ENCODE data around the gene TPTE2. TPM values are rescaled to one million over a fixed set of nuclear protein-coding genes. Genes with fewer than 3 reads are reported as not detected.
"Not testable (repeated sequence)": the region's sequence is repeated elsewhere in the genome, so short reads cannot be mapped to it uniquely, and the experiment has no call there.

The TPTE2 gene
- total RNA-seq (under 1 TPM in 1 of 2 donors, not detected in 1; 0.22 TPM), total RNA-seq (0 to 0.23 reads per million in 2 donors)

DNA sequence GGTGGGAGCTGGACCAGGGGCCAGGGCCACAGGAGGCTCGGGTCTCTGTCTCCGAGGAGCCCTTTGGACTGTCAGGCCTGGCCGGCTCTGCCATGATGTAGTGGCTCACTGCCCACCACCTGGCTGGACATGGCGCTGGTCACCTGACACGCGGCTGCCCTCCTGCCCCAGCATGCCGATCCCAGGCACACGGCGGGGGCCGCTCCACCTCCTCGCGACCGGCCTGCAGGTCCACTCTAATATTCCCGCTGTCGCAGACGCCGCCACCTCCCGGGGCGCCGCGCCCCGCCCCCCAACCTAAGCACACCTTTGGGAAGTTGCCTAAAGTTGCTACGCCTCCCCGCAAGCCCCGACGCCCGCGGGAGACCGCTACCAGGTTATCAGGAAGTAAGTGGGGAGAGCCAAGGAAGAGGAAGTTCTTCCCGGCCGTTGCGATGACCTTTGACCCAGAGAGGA is at the start of gene TPTE2:
Gene TPTE2 (minus strand): TSS at position 406 of the 456 bp plus-strand sequence. CDS start 58,298 bp downstream, outside the sequence.
- not testable (repeated sequence) for H3K27ac Mint-ChIP-seq; ATAC-seq; H3K27me3 Mint-ChIP-seq; H3K4me1 Mint-ChIP-seq; DNase-seq; H3K36me3 Mint-ChIP-seq (ENCODE audit: low read depth); H3K4me3 Mint-ChIP-seq; H3K9me3 ChIP-seq (ENCODE audit: control insufficient read depth, low read length, poor library complexity, severe bottlenecking)

DNA sequence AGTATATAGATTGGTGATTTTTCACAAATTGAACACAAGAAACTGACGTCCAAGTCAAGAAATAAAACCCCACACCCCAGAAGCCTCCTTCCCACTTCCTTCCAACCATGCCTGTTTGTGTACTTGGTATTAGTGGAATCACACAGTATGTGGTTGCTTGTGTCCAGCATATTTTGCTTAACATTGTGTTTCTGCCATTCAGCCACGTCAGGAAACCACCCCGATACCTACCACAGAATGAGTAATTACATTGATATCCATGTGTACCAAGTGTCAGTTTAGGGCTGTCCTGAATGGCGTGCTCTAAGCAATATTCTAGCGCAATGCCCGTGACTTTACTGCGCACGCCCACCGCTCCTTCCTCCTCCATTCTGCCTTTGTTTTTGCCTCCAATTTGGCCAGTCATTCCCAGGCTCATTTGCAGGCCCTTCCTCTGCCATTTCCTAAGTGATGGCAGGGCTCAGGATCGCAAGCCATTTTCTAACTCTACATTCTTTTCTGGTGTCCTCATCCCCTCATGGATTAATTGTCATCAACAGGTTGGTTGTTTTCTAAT is 46.3 kb upstream of the TPTE2 start:
- DNase-seq (no peak), ATAC-seq (no peak)

DNA sequence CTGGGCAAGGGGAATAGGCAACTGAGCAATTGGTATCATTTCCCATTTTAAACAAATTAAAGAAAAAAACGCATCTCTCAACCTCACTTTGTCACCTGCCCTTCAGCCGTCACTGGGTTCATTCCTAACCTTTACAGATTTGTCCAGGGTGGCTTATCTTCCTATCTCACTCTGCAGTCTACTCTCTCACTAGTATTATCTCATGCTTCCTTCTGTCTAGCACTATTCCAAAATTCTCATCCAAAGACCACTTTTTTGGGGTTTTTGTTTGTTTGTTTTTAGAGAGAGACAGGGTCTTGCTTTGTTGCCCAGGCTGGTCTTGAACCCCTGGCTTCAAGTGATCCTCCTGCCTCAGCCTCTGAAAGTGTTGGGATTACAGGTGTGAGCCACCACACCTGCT is 45.4 kb upstream of the TPTE2 start:
- no peaks in the 10 kb centered on the region for H3K4me1 Mint-ChIP-seq

More for the DNA sequence above, 46.3 kb upstream of the TPTE2 start:
- Mint-ChIP-seq H3K36me3 (ENCODE audit: low read depth) (peaks cover 5% of the 10 kb centered on the region), H3K27ac (no peak overlapping the region), H3K4me1 (no peaks in the 10 kb centered on the region), H3K27me3 (peaks cover 20% of the 10 kb centered on the region), H3K4me3 (no peak overlapping the region)
- peaks cover 4% of the 10 kb centered on the region for H3K9me3 ChIP-seq (ENCODE audit: control insufficient read depth, low read length, poor library complexity, severe bottlenecking)

DNA sequence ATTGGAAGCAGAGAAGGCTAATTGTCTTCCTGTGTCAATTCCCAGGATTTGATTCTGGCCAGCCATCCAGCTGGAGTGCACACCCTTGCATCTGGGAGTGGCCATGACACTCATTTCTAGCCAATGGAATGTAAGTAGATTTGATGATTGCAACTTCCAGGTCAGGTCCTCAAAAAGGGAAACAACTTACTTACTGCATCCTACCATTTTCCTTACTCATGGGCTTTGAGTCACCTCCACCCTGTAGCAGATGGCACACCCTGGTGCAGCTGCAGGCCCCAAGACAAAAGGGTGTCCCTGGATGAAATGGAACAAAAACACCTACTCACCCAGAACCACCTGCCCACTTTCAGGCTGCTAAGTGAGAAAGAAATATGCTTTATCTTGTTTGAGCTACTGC is 44.8 kb upstream of the TPTE2 start:
- ATAC-seq (no peak), DNase-seq (no peak)
- H3K27ac Mint-ChIP-seq: no peak overlapping the region
- peaks cover 4% of the 10 kb centered on the region for H3K9me3 ChIP-seq (ENCODE audit: control insufficient read depth, low read length, poor library complexity, severe bottlenecking)
- H3K4me1 Mint-ChIP-seq: no peaks in the 10 kb centered on the region
- H3K4me3 Mint-ChIP-seq: no peak overlapping the region
- peaks cover 23% of the 10 kb centered on the region for H3K27me3 Mint-ChIP-seq
- peaks cover 5% of the 10 kb centered on the region for H3K36me3 Mint-ChIP-seq (ENCODE audit: low read depth)

More for the DNA sequence above, 45.4 kb upstream of the TPTE2 start:
- Mint-ChIP-seq H3K4me3 (no peak overlapping the region), H3K27ac (no peak overlapping the region), H3K27me3 (peaks cover 21% of the 10 kb centered on the region), H3K36me3 (ENCODE audit: low read depth) (peaks cover 5% of the 10 kb centered on the region)
- H3K9me3 ChIP-seq (ENCODE audit: control insufficient read depth, low read length, poor library complexity, severe bottlenecking): peaks cover 4% of the 10 kb centered on the region
- DNase-seq: no peak
- ATAC-seq: no peak

DNA sequence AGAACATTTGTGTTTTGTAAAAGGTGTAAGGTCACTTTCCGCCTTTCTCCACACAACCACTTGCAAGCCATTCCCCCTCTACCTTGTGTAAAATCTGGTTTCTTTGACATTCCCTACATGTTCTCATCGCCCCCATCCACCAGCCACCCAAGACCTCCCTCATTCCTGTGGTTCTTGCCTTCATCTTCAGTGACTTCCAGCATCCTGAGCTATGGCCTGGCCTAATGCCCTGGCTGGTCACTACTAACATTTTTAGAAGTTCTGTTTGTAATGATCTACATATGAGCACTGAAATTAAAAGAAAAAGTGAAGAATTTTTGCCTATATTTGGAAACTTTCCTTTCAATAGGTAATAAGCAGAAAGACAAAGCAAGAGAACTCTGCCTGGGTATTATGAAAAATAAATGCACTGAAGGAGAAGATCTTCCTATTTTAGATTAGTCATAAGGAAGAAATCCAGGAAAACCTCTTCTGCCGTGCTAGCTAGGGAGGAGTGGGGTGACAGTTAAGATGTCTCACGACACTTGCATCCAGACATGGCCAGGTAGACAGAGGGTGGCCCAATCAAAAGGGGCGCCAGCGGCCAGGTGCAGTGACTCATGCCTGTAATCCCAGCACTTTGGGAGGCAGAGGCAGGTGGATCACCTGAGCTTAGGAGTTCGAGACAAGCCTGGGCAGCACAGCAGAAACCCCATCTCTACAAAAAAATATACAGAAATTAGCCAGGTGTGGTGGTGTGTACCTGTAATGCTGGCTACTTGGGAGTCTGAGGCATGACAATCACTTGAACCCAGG is 44.0 kb upstream of the TPTE2 start:
- H3K27me3 Mint-ChIP-seq: peaks cover 28% of the 10 kb centered on the region
- H3K27ac Mint-ChIP-seq: no peak overlapping the region
- peaks cover 5% of the 10 kb centered on the region for H3K36me3 Mint-ChIP-seq (ENCODE audit: low read depth)
- no peaks in the 10 kb centered on the region for H3K4me1 Mint-ChIP-seq
- DNase-seq (no peak), ATAC-seq (no peak)
- no peak overlapping the region for H3K4me3 Mint-ChIP-seq
- H3K9me3 ChIP-seq (ENCODE audit: control insufficient read depth, low read length, poor library complexity, severe bottlenecking): peaks cover 4% of the 10 kb centered on the region

DNA sequence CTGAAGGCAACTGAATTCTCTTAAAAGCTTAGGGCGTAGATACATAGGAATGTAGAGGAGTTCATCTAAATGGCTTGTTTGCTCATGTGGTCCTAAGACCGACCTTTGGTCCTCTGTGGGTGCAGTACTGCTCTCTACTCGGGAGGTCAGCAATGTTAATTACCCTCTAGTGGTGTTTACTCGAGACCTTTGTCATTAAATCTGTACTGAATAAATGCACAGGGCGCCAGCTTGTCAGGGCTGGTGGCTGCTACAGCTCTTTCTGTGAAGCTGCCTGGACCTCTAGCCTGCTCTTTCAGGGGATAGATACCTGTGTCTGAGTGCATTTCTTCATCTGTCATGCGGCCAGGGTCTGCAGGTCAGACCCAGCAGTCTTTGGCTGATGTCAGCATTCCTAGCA is 43.0 kb upstream of the TPTE2 start:
- no peak overlapping the region for H3K27ac Mint-ChIP-seq
- H3K27me3 Mint-ChIP-seq: peaks cover 37% of the 10 kb centered on the region
- ATAC-seq (no peak), DNase-seq (no peak)
- H3K4me1 Mint-ChIP-seq: no peaks in the 10 kb centered on the region
- no peak overlapping the region for H3K4me3 Mint-ChIP-seq
- peaks cover 2% of the 10 kb centered on the region for H3K36me3 Mint-ChIP-seq (ENCODE audit: low read depth)
- H3K9me3 ChIP-seq (ENCODE audit: control insufficient read depth, low read length, poor library complexity, severe bottlenecking): peaks cover 4% of the 10 kb centered on the region

DNA sequence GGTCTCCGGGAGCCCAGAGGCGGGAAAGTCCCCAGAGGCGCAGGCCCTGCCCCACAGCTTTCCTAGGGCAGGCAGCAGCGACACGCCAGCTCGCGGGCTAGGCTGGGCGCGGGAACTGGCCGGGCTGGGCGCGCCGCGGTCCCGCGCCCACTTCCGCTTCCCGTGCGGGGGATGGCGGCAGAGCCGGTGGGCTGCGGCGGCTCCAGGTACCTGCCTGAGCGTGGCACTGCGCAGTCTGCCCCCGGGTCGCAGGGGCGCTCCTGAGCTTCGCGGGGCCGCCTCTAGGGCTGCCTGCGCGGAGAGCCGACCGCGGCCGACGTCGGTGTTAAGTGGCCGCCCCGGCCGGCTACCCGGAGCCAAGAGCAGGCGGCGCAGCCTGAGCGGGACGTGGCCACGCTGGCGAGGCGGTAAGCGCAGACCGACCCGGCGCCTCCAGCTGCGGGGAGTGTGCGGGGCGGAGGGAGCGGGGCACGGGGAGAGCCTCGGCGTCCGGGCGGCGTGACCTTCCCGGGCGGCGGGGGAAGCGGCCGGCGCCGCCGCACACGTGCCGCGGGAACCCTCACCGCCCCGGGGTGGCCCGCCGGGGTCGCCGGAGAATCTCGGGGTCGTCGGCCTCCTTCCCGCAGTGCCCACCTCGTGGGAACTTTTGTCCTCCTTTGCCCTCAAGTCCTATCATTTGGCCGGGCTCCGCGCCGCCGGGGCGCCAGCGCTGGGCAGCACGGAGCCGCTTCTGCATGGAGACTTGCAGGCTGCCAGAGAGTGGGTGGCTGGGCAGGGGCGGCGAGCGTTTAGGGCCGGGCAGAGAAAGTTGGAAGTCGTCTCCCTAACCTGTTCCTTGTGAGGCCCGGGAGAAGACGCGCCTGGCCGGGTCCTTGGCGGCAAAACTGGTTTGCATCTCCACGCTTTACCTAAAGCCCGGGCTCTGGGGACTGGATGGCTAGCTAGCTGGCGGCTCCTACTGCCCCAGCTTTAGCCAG is 40.7 kb upstream of the TPTE2 start:
- H3K9me3 ChIP-seq (ENCODE audit: control insufficient read depth, low read length, poor library complexity, severe bottlenecking): peaks cover 4% of the 10 kb centered on the region
- no peak overlapping the region for H3K27ac Mint-ChIP-seq
- peak overlapping the region; percentile 57 for H3K4me3 Mint-ChIP-seq
- ATAC-seq (peak; percentile 83), DNase-seq (peak in 2 of 3 donors; percentile 7 to 10)
- H3K36me3 Mint-ChIP-seq (ENCODE audit: low read depth): no peaks in the 10 kb centered on the region
- H3K4me1 Mint-ChIP-seq: no peaks in the 10 kb centered on the region
- H3K27me3 Mint-ChIP-seq: peaks cover 52% of the 10 kb centered on the region

DNA sequence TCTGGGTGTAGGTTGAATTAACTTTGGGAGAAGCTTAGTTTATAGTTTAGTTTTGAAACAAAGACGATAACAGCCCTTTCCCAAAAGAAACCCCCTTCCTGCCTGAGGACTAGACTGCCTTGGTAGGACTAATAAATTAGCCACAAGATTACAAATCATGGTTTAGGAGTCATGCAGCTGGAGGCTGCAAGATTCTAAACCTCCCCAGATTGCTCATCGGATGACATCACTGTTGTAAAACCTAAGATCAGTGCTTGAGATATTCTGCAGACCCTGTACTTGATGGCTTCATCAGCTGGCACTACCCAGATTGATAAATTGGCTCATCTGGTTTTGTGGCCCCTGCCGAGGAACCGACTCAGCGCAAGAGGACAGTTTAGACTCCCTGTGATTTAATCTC is 36.2 kb upstream of the TPTE2 start:
- no peak overlapping the region for H3K4me3 Mint-ChIP-seq

DNA sequence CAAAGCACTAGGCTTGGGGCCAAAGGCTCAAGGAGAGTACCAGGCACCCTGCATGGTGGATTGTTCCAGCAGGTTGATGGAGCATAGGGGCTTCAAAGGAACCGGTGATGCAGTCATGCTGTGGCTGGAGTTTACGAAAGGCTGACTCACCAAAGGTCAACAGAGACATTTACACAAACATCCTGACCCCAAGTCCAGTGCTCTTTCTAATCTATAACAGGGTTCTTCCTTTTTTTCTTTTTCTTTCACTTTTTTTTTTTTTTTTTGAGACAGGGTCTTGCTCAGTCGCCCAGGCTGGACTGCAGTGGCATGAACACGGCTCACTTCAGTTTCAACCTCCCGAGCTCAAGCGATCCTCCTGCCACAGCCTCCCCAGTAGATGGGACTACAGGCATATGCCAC is 35.6 kb upstream of the TPTE2 start:
- peaks cover 50% of the 10 kb centered on the region for H3K27me3 Mint-ChIP-seq
- no peaks in the 10 kb centered on the region for H3K4me1 Mint-ChIP-seq
- no peak for ATAC-seq

More for the DNA sequence above, 36.2 kb upstream of the TPTE2 start:
- DNase-seq (no peak), ATAC-seq (no peak)
- no peaks in the 10 kb centered on the region for H3K9me3 ChIP-seq (ENCODE audit: control insufficient read depth, low read length, poor library complexity, severe bottlenecking)
- no peak overlapping the region for H3K27ac Mint-ChIP-seq
- no peaks in the 10 kb centered on the region for H3K4me1 Mint-ChIP-seq
- H3K36me3 Mint-ChIP-seq (ENCODE audit: low read depth): no peaks in the 10 kb centered on the region
- H3K27me3 Mint-ChIP-seq: peaks cover 51% of the 10 kb centered on the region

DNA sequence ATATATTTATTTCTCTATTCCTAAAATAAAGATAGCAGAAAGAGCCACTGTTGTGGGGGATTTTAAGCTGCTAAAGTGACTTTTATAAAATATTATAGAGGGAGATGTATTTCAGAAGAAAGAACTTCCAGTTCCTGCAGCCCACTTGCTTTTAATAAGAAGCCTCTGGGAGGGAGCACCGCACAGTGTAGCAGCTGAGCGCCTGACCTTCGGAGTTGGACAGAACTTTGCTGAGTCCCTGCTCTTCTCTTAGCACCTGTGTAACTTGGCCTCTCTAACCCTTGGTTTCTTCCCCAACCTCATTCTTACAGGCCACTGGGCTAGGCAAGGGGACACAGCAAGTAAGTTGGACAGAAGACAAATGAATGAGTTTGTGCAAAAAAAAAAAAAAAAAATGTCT is 34.8 kb upstream of the TPTE2 start:
- peaks cover 47% of the 10 kb centered on the region for H3K27me3 Mint-ChIP-seq

More for the DNA sequence above, 35.6 kb upstream of the TPTE2 start:
- H3K4me3 Mint-ChIP-seq: no peak overlapping the region
- no peak for DNase-seq
- H3K9me3 ChIP-seq (ENCODE audit: control insufficient read depth, low read length, poor library complexity, severe bottlenecking): no peaks in the 10 kb centered on the region
- no peak overlapping the region for H3K27ac Mint-ChIP-seq
- H3K36me3 Mint-ChIP-seq (ENCODE audit: low read depth): no peaks in the 10 kb centered on the region

DNA sequence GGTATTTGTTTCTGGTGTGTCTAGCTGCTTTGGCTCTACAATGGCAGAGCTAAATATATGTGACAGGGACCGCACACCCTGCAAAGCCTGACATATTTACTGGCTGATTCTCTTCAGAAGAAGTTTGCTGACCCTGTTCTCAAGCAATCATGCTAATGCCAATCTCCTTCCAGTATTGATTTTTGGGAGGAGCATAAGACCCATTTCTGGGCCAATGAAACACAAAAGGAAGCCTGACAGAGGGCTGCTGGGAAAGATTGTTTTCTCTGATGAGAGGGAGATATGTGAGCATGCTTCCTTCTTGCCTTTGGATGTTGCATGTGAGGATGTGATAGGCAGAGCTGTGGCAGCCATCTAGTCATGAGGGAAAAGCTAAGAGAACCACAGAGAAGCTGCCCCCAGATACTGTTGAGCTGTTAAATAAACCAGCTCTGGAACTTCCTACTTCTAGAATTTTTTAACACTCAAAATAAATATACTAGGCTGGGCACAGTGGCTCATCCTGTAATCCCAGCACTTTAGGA is 31.4 kb upstream of the TPTE2 start:
- ATAC-seq (no peak), DNase-seq (no peak)
- H3K36me3 Mint-ChIP-seq (ENCODE audit: low read depth): no peaks in the 10 kb centered on the region
- H3K27me3 Mint-ChIP-seq: peaks cover 22% of the 10 kb centered on the region
- no peak overlapping the region for H3K4me3 Mint-ChIP-seq
- no peak overlapping the region for H3K27ac Mint-ChIP-seq
- H3K9me3 ChIP-seq (ENCODE audit: control insufficient read depth, low read length, poor library complexity, severe bottlenecking): no peaks in the 10 kb centered on the region
- no peaks in the 10 kb centered on the region for H3K4me1 Mint-ChIP-seq

More for the DNA sequence above, 34.8 kb upstream of the TPTE2 start:
- no peaks in the 10 kb centered on the region for H3K36me3 Mint-ChIP-seq (ENCODE audit: low read depth)
- DNase-seq (no peak), ATAC-seq (no peak)
- no peaks in the 10 kb centered on the region for H3K4me1 Mint-ChIP-seq
- no peaks in the 10 kb centered on the region for H3K9me3 ChIP-seq (ENCODE audit: control insufficient read depth, low read length, poor library complexity, severe bottlenecking)
- no peak overlapping the region for H3K27ac Mint-ChIP-seq
- no peak overlapping the region for H3K4me3 Mint-ChIP-seq

DNA sequence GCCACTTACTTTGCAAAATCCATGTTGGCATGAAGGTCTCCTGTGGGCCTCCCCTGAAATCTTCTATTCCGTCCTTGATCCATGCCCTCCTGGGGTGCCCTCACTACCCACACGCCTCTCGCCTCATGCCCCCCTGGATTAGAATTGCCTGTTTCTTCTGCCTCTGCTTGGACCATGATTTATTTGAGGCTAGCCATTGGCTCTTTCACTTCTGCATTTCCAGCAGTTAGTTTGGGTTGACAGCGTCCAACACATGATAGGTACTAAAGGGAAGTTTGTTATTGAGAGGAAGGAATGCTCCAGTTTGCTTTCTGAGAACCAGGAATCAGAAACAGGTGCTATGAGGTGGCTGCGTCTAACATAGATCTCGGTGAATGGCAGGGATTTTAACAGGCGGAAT is 30.5 kb upstream of the TPTE2 start:
- H3K9me3 ChIP-seq (ENCODE audit: control insufficient read depth, low read length, poor library complexity, severe bottlenecking): no peaks in the 10 kb centered on the region
- DNase-seq (no peak), ATAC-seq (no peak)
- H3K36me3 Mint-ChIP-seq (ENCODE audit: low read depth): no peaks in the 10 kb centered on the region
- H3K4me1 Mint-ChIP-seq: peaks cover 6% of the 10 kb centered on the region
- peak overlapping the region; percentile 3 for H3K4me3 Mint-ChIP-seq
- no peak overlapping the region for H3K27ac Mint-ChIP-seq
- H3K27me3 Mint-ChIP-seq: peaks cover 17% of the 10 kb centered on the region

DNA sequence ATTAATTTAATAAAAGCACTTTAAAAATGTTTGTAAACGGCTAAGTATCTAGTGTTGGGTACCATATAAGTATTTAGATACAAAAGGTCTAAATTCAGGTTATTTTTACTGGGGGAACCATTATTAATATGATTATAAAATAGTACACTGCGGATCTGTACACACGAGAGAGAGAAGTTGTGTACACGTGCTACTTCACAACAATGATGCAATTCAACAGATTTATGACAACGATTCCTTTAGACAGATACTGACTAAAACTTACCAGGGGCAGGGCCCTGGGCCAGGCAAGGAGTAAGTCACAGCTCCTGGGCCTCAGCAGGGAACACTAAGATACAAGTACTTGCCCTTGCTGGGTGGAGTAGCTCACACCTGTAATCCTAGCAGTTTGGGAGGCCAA is 29.1 kb upstream of the TPTE2 start:
- Mint-ChIP-seq H3K27ac (no peak overlapping the region), H3K36me3 (ENCODE audit: low read depth) (no peaks in the 10 kb centered on the region), H3K4me3 (no peak overlapping the region), H3K27me3 (peaks cover 3% of the 10 kb centered on the region), H3K4me1 (peaks cover 12% of the 10 kb centered on the region)
- H3K9me3 ChIP-seq (ENCODE audit: control insufficient read depth, low read length, poor library complexity, severe bottlenecking): no peaks in the 10 kb centered on the region
- ATAC-seq (no peak), DNase-seq (no peak)

Measured in T-helper 17 cell (primary cell).